Activated CD4-positive, alpha-beta T cell treated with anti-CD3 and anti-CD28 coated beads for 1 hour (primary cell): Measurements from ENCODE around the gene SEPTIN12.

Source experiments
- DNase-seq: peaks from one replicate; pipeline ENCODE4 v3.0.0-alpha.2; 2020

SEPTIN12 gene

GRCh38 chr16:4787627-4788482 is at the start of gene SEPTIN12:
SEPTIN12 (minus strand) TSS chr16:4788345; CDS start chr16:4787645, 700 bp downstream.
- no peak for DNase-seq

GRCh38 chr16:4836727-4837126 is 48.6 kb upstream of the SEPTIN12 start:
- no peak for DNase-seq

GRCh38 chr16:4833584-4833983 is 45.4 kb upstream of the SEPTIN12 start:
- DNase-seq, result no peak

GRCh38 chr16:4832698-4833343 is 44.7 kb upstream of the SEPTIN12 start:
- no peak for DNase-seq

- no peak for DNase-seq
These were observed 43.5 kb upstream of the SEPTIN12 start for GRCh38 chr16:4831616-4832015.

- no peak for DNase-seq
These were observed 42.3 kb upstream of the SEPTIN12 start for GRCh38 chr16:4830408-4830807.

GRCh38 chr16:4828567-4829321 is 40.6 kb upstream of the SEPTIN12 start:
- DNase-seq, result no peak

GRCh38 chr16:4826980-4827379 is 38.8 kb upstream of the SEPTIN12 start:
- DNase-seq, result no peak

GRCh38 chr16:4826526-4826925 is 38.4 kb upstream of the SEPTIN12 start:
- DNase-seq, result no peak

- no peak for DNase-seq
These were observed 37.1 kb upstream of the SEPTIN12 start for GRCh38 chr16:4825196-4825595.

- DNase-seq, result no peak
These were observed 32.5 kb upstream of the SEPTIN12 start for GRCh38 chr16:4820652-4821051.

GRCh38 chr16:4814542-4815173 is 26.5 kb upstream of the SEPTIN12 start:
- DNase-seq, result no peak

- no peak for DNase-seq
These were observed 25.9 kb upstream of the SEPTIN12 start for GRCh38 chr16:4814046-4814445.

- no peak for DNase-seq
These were observed 25.3 kb upstream of the SEPTIN12 start for GRCh38 chr16:4813251-4814003.

- DNase-seq, result no peak
These were observed 23.6 kb upstream of the SEPTIN12 start for GRCh38 chr16:4811773-4812172.

- DNase-seq, result no peak
These were observed 23.1 kb upstream of the SEPTIN12 start for GRCh38 chr16:4811242-4811641.

GRCh38 chr16:4806280-4806679 is 18.1 kb upstream of the SEPTIN12 start:
- no peak for DNase-seq

GRCh38 chr16:4805231-4805630 is 17.1 kb upstream of the SEPTIN12 start:
- DNase-seq, result no peak

GRCh38 chr16:4803898-4804762 is 16.0 kb upstream of the SEPTIN12 start:
- DNase-seq, result no peak

GRCh38 chr16:4803401-4803844 is 15.3 kb upstream of the SEPTIN12 start:
- no peak for DNase-seq

- peak; percentile 78 for DNase-seq
These were observed 14.6 kb upstream of the SEPTIN12 start for GRCh38 chr16:4802659-4803287.
